HepG2 (cell line): ENCODE data around the gene MAPK8IP1. TPM values are rescaled to one million over a fixed set of nuclear protein-coding genes. Genes with fewer than 3 reads are reported as not detected.

Experiments
- ARNT ChIP-seq: fragments of 450-650 bp; IDR thresholded peaks from 2 replicates; pipeline ENCODE4 v1.6.1; 2017
- ATF1 ChIP-seq: IDR thresholded peaks from 2 replicates; pipeline ENCODE4 v1.6.1; 2016; ENCODE audit warnings: mild to moderate bottlenecking, control low read depth
- BCL6 ChIP-seq: IDR thresholded peaks from 2 replicates; pipeline ENCODE4 v1.6.1; 2016; ENCODE audit warnings: missing genetic modification reagents, missing compliant biosample characterization
- DMAP1 ChIP-seq: IDR thresholded peaks from 2 replicates; pipeline ENCODE4 v1.6.1; 2016
- DPF2 ChIP-seq: sonication (generic); formaldehyde crosslinking; IDR thresholded peaks from 2 replicates; pipeline ENCODE4 v1.4.0; 2020; ENCODE audit warnings: mild to moderate bottlenecking, low read depth, missing genetic modification reagents, borderline replicate concordance
- ERF ChIP-seq: IDR thresholded peaks from 2 replicates; pipeline ENCODE4 v1.6.1; 2018; ENCODE audit warnings: missing biosample characterization, missing genetic modification reagents
- JUN ChIP-seq: sonication (generic); formaldehyde crosslinking; IDR thresholded peaks from 2 replicates; pipeline ENCODE4 v1.4.0; 2020; ENCODE audit warnings: mild to moderate bottlenecking, missing genetic modification reagents
- PHF21A ChIP-seq: sonication (generic); formaldehyde crosslinking; IDR thresholded peaks from 2 replicates; pipeline ENCODE4 v1.5.0; 2020; ENCODE audit warnings: mild to moderate bottlenecking, missing genetic modification reagents
- REL ChIP-seq: sonication (generic); formaldehyde crosslinking; conservative IDR thresholded peaks from 2 replicates; pipeline ENCODE4 v1.8.0; 2022; ENCODE audit warnings: mild to moderate bottlenecking, missing genetic modification reagents, moderate library complexity
- SMAD3 ChIP-seq: sonication (generic); formaldehyde crosslinking; IDR thresholded peaks from 2 replicates; pipeline ENCODE4 v1.4.0; 2020; ENCODE audit warnings: missing genetic modification reagents
- SMYD3 ChIP-seq: sonication (generic); formaldehyde crosslinking; IDR thresholded peaks from 2 replicates; pipeline ENCODE4 v1.8.1; 2023; ENCODE audit warnings: mild to moderate bottlenecking, missing genetic modification reagents
- SNAI1 ChIP-seq: sonication (generic); formaldehyde crosslinking; IDR thresholded peaks from 2 replicates; pipeline ENCODE4 v1.5.0; 2020; ENCODE audit warnings: mild to moderate bottlenecking, missing genetic modification reagents, borderline replicate concordance
- TRAFD1 ChIP-seq: sonication (generic); formaldehyde crosslinking; IDR thresholded peaks from 2 replicates; pipeline ENCODE4 v1.5.1; 2020; ENCODE audit warnings: missing genetic modification reagents, mild to moderate bottlenecking, borderline replicate concordance
- ZBTB49 ChIP-seq: sonication (generic); formaldehyde crosslinking; IDR thresholded peaks from 2 replicates; pipeline ENCODE4 v1.4.0; 2020; ENCODE audit warnings: missing genetic modification reagents, borderline replicate concordance
- ZFP37 ChIP-seq: sonication (generic); formaldehyde crosslinking; IDR thresholded peaks from 2 replicates; pipeline ENCODE4 v1.4.0; 2020; ENCODE audit warnings: missing genetic modification reagents, borderline replicate concordance
- ZFP62 ChIP-seq: sonication (generic); formaldehyde crosslinking; IDR thresholded peaks from 2 replicates; pipeline ENCODE4 v1.4.0; 2020; ENCODE audit warnings: missing genetic modification reagents
- ZFX ChIP-seq: sonication (generic); formaldehyde crosslinking; IDR thresholded peaks from 2 replicates; pipeline ENCODE4 v1.4.0; 2020; ENCODE audit warnings: mild to moderate bottlenecking, low read depth, missing genetic modification reagents, moderate library complexity
- ZNF577 ChIP-seq: sonication (generic); formaldehyde crosslinking; IDR thresholded peaks from 2 replicates; pipeline ENCODE4 v1.4.0; 2020; ENCODE audit warnings: mild to moderate bottlenecking, low read depth, missing genetic modification reagents, borderline replicate concordance
- ZNF615 ChIP-seq: sonication (generic); formaldehyde crosslinking; IDR thresholded peaks from 2 replicates; pipeline ENCODE4 v1.5.0; 2020; ENCODE audit warnings: mild to moderate bottlenecking, missing genetic modification reagents, borderline replicate concordance
- ZNF652 ChIP-seq: IDR thresholded peaks from 2 replicates; pipeline ENCODE4 v1.6.1; 2016; ENCODE audit warnings: low read depth, borderline replicate concordance
- ZNF709 ChIP-seq: sonication (generic); formaldehyde crosslinking; IDR thresholded peaks from 2 replicates; pipeline ENCODE4 v1.5.0; 2020; ENCODE audit warnings: mild to moderate bottlenecking, missing genetic modification reagents
- ZNF749 ChIP-seq: sonication (generic); formaldehyde crosslinking; IDR thresholded peaks from 2 replicates; pipeline ENCODE4 v1.8.0; 2022; ENCODE audit warnings: mild to moderate bottlenecking, missing genetic modification reagents, moderate library complexity, borderline replicate concordance
- ZNF839 ChIP-seq: sonication (generic); formaldehyde crosslinking; IDR thresholded peaks from 2 replicates; pipeline ENCODE4 v1.4.0; 2020; ENCODE audit warnings: missing genetic modification reagents, mild to moderate bottlenecking, borderline replicate concordance
- polyA plus RNA-seq, 8 experiments: library from polyadenylated mRNA; depleted of rRNA in 3 of 8; stranded (reverse) in 7 of 8; unstranded in 1 of 8; fragments of >200 nt; fragmentation: Illumina TruSeq in 4 of 8; extraction: Trizol in 4 of 8; gene quantifications; 2 replicates each; pipeline versions ENCODE4 v1.2.1 to v1.2.3, GENCODE V29; 2011 to 2016; ENCODE audit warnings: low read depth in 4 of 8, missing spikeins in 1 of 8, mixed read lengths in 1 of 8; ENCODE audit not compliant: insufficient read depth in 1 of 8
- total RNA-seq, 5 experiments: library from RNA; depleted of rRNA; stranded (reverse); fragments of >200 nt; fragmentation: Illumina TruSeq; extraction: Trizol; gene quantifications; 2 replicates each; pipeline ENCODE4 v1.2.3, GENCODE V29; 2016; ENCODE audit warnings: low read depth in 1 of 5
- TF ChIP-seq, protein P1 (sequence below): sonication (generic); formaldehyde crosslinking; IDR thresholded peaks from 2 replicates; pipeline ENCODE4 v1.5.1; 2020; ENCODE audit warnings: missing genetic modification reagents, mild to moderate bottlenecking, borderline replicate concordance
- TF ChIP-seq, protein P2 (sequence below): IDR thresholded peaks from 2 replicates; pipeline ENCODE4 v1.6.1; 2018; ENCODE audit warnings: missing genetic modification reagents, mild to moderate bottlenecking, missing compliant biosample characterization

Gene MAPK8IP1
- total and polyA plus RNA-seq, 2 of the 13 experiments (the other 11 are each of a cell fraction or from before 2014, with no cell fraction given): 2.2 to 4.2 TPM

- TF ChIP-seq, protein P1, sequence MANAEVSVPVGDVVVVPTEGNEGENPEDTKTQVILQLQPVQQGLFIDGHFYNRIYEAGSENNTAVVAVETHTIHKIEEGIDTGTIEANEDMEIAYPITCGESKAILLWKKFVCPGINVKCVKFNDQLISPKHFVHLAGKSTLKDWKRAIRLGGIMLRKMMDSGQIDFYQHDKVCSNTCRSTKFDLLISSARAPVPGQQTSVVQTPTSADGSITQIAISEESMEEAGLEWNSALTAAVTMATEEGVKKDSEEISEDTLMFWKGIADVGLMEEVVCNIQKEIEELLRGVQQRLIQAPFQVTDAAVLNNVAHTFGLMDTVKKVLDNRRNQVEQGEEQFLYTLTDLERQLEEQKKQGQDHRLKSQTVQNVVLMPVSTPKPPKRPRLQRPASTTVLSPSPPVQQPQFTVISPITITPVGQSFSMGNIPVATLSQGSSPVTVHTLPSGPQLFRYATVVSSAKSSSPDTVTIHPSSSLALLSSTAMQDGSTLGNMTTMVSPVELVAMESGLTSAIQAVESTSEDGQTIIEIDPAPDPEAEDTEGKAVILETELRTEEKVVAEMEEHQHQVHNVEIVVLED (CRISPR knock-in tag): no peak
- TF ChIP-seq SMYD3 (CRISPR knock-in tag) (no peak), SNAI1 (CRISPR knock-in tag) (0 out of 2 replicates have a peak, but pooled peaks have one; percentile 59), DMAP1 (peak; percentile 32; the same call in 1 of the 2 replicates), BCL6 (CRISPR knock-in tag) (no peak), ZNF615 (CRISPR knock-in tag) (no peak; the same call in 1 of the 2 replicates), TRAFD1 (CRISPR knock-in tag) (no peak), ZNF749 (no peak), SMAD3 (CRISPR knock-in tag) (no peak), JUN (CRISPR knock-in tag) (no peak), ZFP37 (CRISPR knock-in tag) (no peak), DPF2 (CRISPR knock-in tag) (no peak), ARNT (no peak), ZNF652 (CRISPR knock-in tag) (no peak), REL (CRISPR knock-in tag) (0 out of 2 replicates have a peak, but pooled peaks have one; percentile 44), PHF21A (CRISPR knock-in tag) (peak; percentile 30; the same call in 1 of the 2 replicates), ZFX (CRISPR knock-in tag) (peak; percentile 27; the same call in 1 of the 2 replicates), ZFP62 (no peak), ATF1 (CRISPR knock-in tag) (no peak), ZNF577 (no peak), ERF (no peak; the same call in 1 of the 2 replicates), ZNF709 (CRISPR knock-in tag) (0 out of 2 replicates have a peak, but pooled peaks have one; percentile 65), ZNF839 (CRISPR knock-in tag) (no peak), ZBTB49 (CRISPR knock-in tag) (no peak)
- TF ChIP-seq, protein P2, sequence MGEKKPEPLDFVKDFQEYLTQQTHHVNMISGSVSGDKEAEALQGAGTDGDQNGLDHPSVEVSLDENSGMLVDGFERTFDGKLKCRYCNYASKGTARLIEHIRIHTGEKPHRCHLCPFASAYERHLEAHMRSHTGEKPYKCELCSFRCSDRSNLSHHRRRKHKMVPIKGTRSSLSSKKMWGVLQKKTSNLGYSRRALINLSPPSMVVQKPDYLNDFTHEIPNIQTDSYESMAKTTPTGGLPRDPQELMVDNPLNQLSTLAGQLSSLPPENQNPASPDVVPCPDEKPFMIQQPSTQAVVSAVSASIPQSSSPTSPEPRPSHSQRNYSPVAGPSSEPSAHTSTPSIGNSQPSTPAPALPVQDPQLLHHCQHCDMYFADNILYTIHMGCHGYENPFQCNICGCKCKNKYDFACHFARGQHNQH (CRISPR knock-in tag): no peak
These were observed 33.0 kb downstream of the MAPK8IP1 start (continued) for GRCh38 chr11:45918331-45918941.
